ENCODE results near the gene SCN1B.

Gene SCN1B

DNA sequence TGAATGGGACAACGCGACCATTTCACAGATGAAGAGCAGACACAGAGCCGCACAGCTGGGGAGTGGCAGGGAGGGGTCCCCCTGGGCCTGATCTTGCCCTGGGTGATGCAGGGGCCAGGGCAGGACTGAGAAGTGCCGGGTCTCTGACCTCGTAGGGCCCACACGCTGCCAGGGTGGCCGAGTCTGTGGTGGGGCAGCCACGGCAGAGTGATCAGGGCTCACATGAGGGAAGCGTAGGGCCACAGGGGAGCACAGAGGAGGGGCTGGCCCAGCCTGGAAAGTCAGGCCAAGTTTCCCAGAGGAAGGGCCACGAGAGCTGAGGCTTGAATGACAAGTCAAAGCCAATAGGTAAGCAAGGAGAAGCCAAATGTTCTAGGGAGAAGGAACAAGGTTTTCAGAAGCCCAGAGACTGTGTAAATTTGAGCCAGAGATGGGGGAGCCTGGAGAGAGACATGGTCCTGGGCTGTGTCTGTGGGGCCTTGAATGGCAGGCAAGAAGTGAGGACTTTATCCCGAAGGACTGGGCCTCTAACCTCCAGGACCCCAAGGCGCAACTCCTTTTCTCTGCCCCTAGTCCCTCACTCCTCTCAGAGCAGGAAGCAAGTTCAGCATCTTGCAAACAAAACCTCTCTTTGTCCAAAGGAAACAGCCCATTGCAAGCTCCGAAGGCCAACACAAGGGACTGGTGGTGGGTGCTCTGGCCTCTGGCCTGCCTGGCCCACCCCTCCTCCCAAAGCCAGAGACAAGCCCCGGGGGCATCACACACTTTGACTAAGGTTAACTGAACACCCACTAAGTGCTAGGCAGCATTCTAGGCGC, 53.6 kb downstream of the SCN1B start:
- H3K9me3 ChIP-seq (ENCODE audit: control insufficient read depth in 1 of 2, low read length in 2 of 2) = no peaks in the 10 kb centered on the region
- no peak overlapping the region for H3K4me3 ChIP-seq (ENCODE audit: low read depth in 1 of 2, low read length in 2 of 2)
- H3K27me3 ChIP-seq (ENCODE audit: low read depth, low read length) = no peaks in the 10 kb centered on the region
- H3K36me3 ChIP-seq (ENCODE audit: control insufficient read depth in 1 of 2, insufficient read depth in 2 of 2, low read length in 2 of 2) = no peaks in the 10 kb centered on the region
- no peaks in the 10 kb centered on the region for H3K4me1 ChIP-seq (ENCODE audit: control insufficient read depth in 1 of 2, insufficient read depth in 2 of 2, low read length in 2 of 2)
- no peak overlapping the region for H3K27ac ChIP-seq (ENCODE audit: low read length)

DNA sequence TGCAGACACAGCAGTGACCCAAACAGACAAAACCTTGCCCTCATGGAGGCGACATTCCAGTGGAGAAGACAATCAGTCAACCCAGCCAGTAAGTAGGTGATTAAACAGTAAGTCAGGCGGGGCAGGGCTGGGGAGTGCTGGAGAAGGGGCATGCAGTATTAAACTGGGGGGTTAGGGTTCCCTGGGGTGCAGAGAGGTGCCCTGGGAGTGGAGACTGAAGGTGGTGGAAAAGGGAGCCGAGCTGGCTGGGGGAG, 54.2 kb downstream of the SCN1B start:
- H3K4me3 ChIP-seq (ENCODE audit: low read depth in 1 of 2, low read length in 2 of 2) = no peak overlapping the region
- H3K4me1 ChIP-seq (ENCODE audit: control insufficient read depth in 1 of 2, insufficient read depth in 2 of 2, low read length in 2 of 2) = no peaks in the 10 kb centered on the region
- no peak overlapping the region for H3K27ac ChIP-seq (ENCODE audit: low read length)
- H3K9me3 ChIP-seq (ENCODE audit: control insufficient read depth in 1 of 2, low read length in 2 of 2) = no peaks in the 10 kb centered on the region
- H3K36me3 ChIP-seq (ENCODE audit: control insufficient read depth in 1 of 2, insufficient read depth in 2 of 2, low read length in 2 of 2) = no peaks in the 10 kb centered on the region
- H3K27me3 ChIP-seq (ENCODE audit: low read depth, low read length) = no peaks in the 10 kb centered on the region

GRCh38 chr19:35085947-35086346, 55.7 kb downstream of the SCN1B start:
- Histone ChIP-seq H3K4me1 (ENCODE audit: control insufficient read depth in 1 of 2, insufficient read depth in 2 of 2, low read length in 2 of 2) (peaks cover 6 to 7% of the 10 kb centered on the region in 2 donors), H3K27me3 (ENCODE audit: low read depth, low read length) (peaks cover 4% of the 10 kb centered on the region), H3K9me3 (ENCODE audit: control insufficient read depth in 1 of 2, low read length in 2 of 2) (no peaks in the 10 kb centered on the region), H3K27ac (ENCODE audit: low read length) (no peak overlapping the region), H3K4me3 (ENCODE audit: low read depth in 1 of 2, low read length in 2 of 2) (no peak overlapping the region), H3K36me3 (ENCODE audit: control insufficient read depth in 1 of 2, insufficient read depth in 2 of 2, low read length in 2 of 2) (no peaks in the 10 kb centered on the region)

DNA sequence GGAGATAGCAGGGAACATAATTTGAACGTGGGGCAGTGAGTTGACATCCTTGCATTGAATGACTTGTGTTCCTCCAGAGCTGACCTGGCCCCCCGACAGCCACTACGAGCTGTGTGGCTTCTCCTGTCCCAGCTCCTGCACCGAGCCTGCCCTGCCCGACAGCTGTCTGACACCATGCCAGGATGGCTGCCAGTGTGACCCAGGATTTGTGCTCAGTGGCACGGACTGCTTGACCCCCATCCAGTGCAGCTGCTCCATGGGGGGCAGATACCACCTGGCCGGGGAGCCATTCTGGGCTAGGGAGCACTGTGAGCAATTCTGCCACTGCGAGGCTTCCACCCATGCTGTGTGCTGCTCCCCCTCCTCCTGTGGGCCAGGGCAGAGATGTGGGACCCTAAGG, 56.2 kb downstream of the SCN1B start:
- H3K27me3 ChIP-seq (ENCODE audit: low read depth, low read length) = peaks cover 8% of the 10 kb centered on the region
- H3K4me1 ChIP-seq (ENCODE audit: control insufficient read depth in 1 of 2, insufficient read depth in 2 of 2, low read length in 2 of 2) = peaks cover 6 to 7% of the 10 kb centered on the region in 2 donors
- no peaks in the 10 kb centered on the region for H3K9me3 ChIP-seq (ENCODE audit: control insufficient read depth in 1 of 2, low read length in 2 of 2)
- H3K4me3 ChIP-seq (ENCODE audit: low read depth in 1 of 2, low read length in 2 of 2) = no peak overlapping the region
- no peaks in the 10 kb centered on the region for H3K36me3 ChIP-seq (ENCODE audit: control insufficient read depth in 1 of 2, insufficient read depth in 2 of 2, low read length in 2 of 2)
- no peak overlapping the region for H3K27ac ChIP-seq (ENCODE audit: low read length)

GRCh38 chr19:35087393-35087792, 57.1 kb downstream of the SCN1B start:
- no peaks in the 10 kb centered on the region for H3K9me3 ChIP-seq (ENCODE audit: control insufficient read depth in 1 of 2, low read length in 2 of 2)
- H3K4me3 ChIP-seq (ENCODE audit: low read depth in 1 of 2, low read length in 2 of 2) = no peak overlapping the region
- H3K27ac ChIP-seq (ENCODE audit: low read length) = no peak overlapping the region
- H3K36me3 ChIP-seq (ENCODE audit: control insufficient read depth in 1 of 2, insufficient read depth in 2 of 2, low read length in 2 of 2) = no peaks in the 10 kb centered on the region
- H3K4me1 ChIP-seq (ENCODE audit: control insufficient read depth in 1 of 2, insufficient read depth in 2 of 2, low read length in 2 of 2) = peaks cover 6 to 7% of the 10 kb centered on the region in 2 donors
- peaks cover 8% of the 10 kb centered on the region for H3K27me3 ChIP-seq (ENCODE audit: low read depth, low read length)

GRCh38 chr19:35088131-35088913, 58.1 kb downstream of the SCN1B start:
- no peaks in the 10 kb centered on the region for H3K36me3 ChIP-seq (ENCODE audit: control insufficient read depth in 1 of 2, insufficient read depth in 2 of 2, low read length in 2 of 2)
- no peak overlapping the region for H3K27ac ChIP-seq (ENCODE audit: low read length)
- H3K4me3 ChIP-seq (ENCODE audit: low read depth in 1 of 2, low read length in 2 of 2) = no peak overlapping the region
- H3K9me3 ChIP-seq (ENCODE audit: control insufficient read depth in 1 of 2, low read length in 2 of 2) = no peaks in the 10 kb centered on the region
- H3K4me1 ChIP-seq (ENCODE audit: control insufficient read depth in 1 of 2, insufficient read depth in 2 of 2, low read length in 2 of 2) = peaks cover 6 to 7% of the 10 kb centered on the region in 2 donors
- peaks cover 8% of the 10 kb centered on the region for H3K27me3 ChIP-seq (ENCODE audit: low read depth, low read length)

- no peak overlapping the region for H3K4me3 ChIP-seq (ENCODE audit: low read depth in 1 of 2, low read length in 2 of 2)
- H3K9me3 ChIP-seq (ENCODE audit: control insufficient read depth in 1 of 2, low read length in 2 of 2) = no peaks in the 10 kb centered on the region
- H3K27me3 ChIP-seq (ENCODE audit: low read depth, low read length) = peaks cover 8% of the 10 kb centered on the region
- H3K4me1 ChIP-seq (ENCODE audit: control insufficient read depth in 1 of 2, insufficient read depth in 2 of 2, low read length in 2 of 2) = peaks cover 6 to 7% of the 10 kb centered on the region in 2 donors
- H3K27ac ChIP-seq (ENCODE audit: low read length) = no peak overlapping the region
- no peaks in the 10 kb centered on the region for H3K36me3 ChIP-seq (ENCODE audit: control insufficient read depth in 1 of 2, insufficient read depth in 2 of 2, low read length in 2 of 2)
Measured at GRCh38 chr19:35089554-35089953, 59.3 kb downstream of the SCN1B start.

Measured in muscle layer of duodenum (tissue), 2 donors.